ENCODE measurements around the gene TSHZ2. TPM values are rescaled to one million over a fixed set of nuclear protein-coding genes. Genes with fewer than 3 reads are reported as not detected.
"Not testable (repeated sequence)": the region's sequence is repeated elsewhere in the genome, so short reads cannot be mapped to it uniquely, and the experiment has no call there.

Gene TSHZ2
- total RNA-seq, 1 donor from 2014 or later, result 19.8 TPM

- intact Hi-C loops (cut with micrococcal nuclease), result no loop called here
- Mint-ChIP-seq H3K9me3 (peaks cover 15% of the 10 kb centered on the region), H3K36me3 (ENCODE audit: low read depth) (peaks cover 7% of the 10 kb centered on the region), H3K4me3 (ENCODE audit: low read depth) (no peak overlapping the region), H3K27me3 (ENCODE audit: low read depth) (no peaks in the 10 kb centered on the region), H3K4me1 (ENCODE audit: low read depth) (peaks cover 4% of the 10 kb centered on the region), H3K27ac (no peak overlapping the region)
- DNase-seq (ENCODE audit: low spot score), result no peak
Measured at GRCh38 chr20:53352727-53353440, 380.7 kb downstream of the TSHZ2 start.

- intact Hi-C loops (cut with micrococcal nuclease), result no loop called here
- Mint-ChIP-seq H3K4me3 (ENCODE audit: low read depth) (no peak overlapping the region), H3K9me3 (peaks cover 15% of the 10 kb centered on the region), H3K27me3 (ENCODE audit: low read depth) (no peaks in the 10 kb centered on the region), H3K27ac (no peak overlapping the region), H3K4me1 (ENCODE audit: low read depth) (peaks cover 4% of the 10 kb centered on the region), H3K36me3 (ENCODE audit: low read depth) (peaks cover 7% of the 10 kb centered on the region)
- no peak for DNase-seq (ENCODE audit: low spot score)
Measured at GRCh38 chr20:53354314-53354713, 382.2 kb downstream of the TSHZ2 start.

- H3K27ac Mint-ChIP-seq, result no peak overlapping the region
- H3K4me1 Mint-ChIP-seq (ENCODE audit: low read depth), result peaks cover 4% of the 10 kb centered on the region
- peaks cover 4% of the 10 kb centered on the region for H3K36me3 Mint-ChIP-seq (ENCODE audit: low read depth)
- no peak overlapping the region for H3K4me3 Mint-ChIP-seq (ENCODE audit: low read depth)
- H3K9me3 Mint-ChIP-seq, result peaks cover 15% of the 10 kb centered on the region
- H3K27me3 Mint-ChIP-seq (ENCODE audit: low read depth), result no peaks in the 10 kb centered on the region
- no peak for DNase-seq (ENCODE audit: low spot score)
- intact Hi-C loops (cut with micrococcal nuclease), result no loop called here
Measured at GRCh38 chr20:53355790-53356189, 383.6 kb downstream of the TSHZ2 start.

GRCh38 chr20:53359425-53359824 lies 387.3 kb downstream of the TSHZ2 start:
- Mint-ChIP-seq H3K27ac (no peak overlapping the region), H3K4me1 (ENCODE audit: low read depth) (no peaks in the 10 kb centered on the region), H3K9me3 (peaks cover 15% of the 10 kb centered on the region), H3K4me3 (ENCODE audit: low read depth) (no peak overlapping the region), H3K36me3 (ENCODE audit: low read depth) (peaks cover 4% of the 10 kb centered on the region), H3K27me3 (ENCODE audit: low read depth) (no peaks in the 10 kb centered on the region)
- intact Hi-C loops (cut with micrococcal nuclease), result no loop called here
- DNase-seq (ENCODE audit: low spot score), result no peak

GRCh38 chr20:53360852-53361251 lies 388.7 kb downstream of the TSHZ2 start:
- no peak for DNase-seq (ENCODE audit: low spot score)
- H3K27ac Mint-ChIP-seq, result no peak overlapping the region
- H3K4me3 Mint-ChIP-seq (ENCODE audit: low read depth), result no peak overlapping the region
- H3K27me3 Mint-ChIP-seq (ENCODE audit: low read depth), result no peaks in the 10 kb centered on the region
- H3K4me1 Mint-ChIP-seq (ENCODE audit: low read depth), result no peaks in the 10 kb centered on the region
- H3K36me3 Mint-ChIP-seq (ENCODE audit: low read depth), result peaks cover under 1% of the 10 kb centered on the region
- intact Hi-C loops (cut with micrococcal nuclease), result no loop called here
- peaks cover 7% of the 10 kb centered on the region for H3K9me3 Mint-ChIP-seq

DNA sequence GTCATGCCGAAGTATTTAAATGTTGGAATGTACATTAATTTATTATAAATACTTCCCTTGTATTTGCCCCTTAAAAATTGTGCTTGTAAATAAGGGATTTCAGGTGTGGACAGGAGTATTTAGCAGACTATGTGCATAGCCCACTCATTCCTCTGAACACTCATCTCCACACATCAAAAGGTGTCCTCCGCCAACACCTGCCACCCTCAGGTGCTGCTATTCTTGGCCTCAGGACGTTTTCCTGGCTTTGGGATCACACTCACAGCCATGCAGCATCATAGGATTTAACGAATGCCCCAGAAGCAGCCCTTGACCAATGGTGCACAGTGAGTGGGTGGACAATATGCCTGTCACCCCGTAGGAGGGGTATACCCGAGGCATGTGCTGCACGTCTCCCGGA lies 390.6 kb downstream of the TSHZ2 start:
- H3K4me3 Mint-ChIP-seq (ENCODE audit: low read depth), result no peak overlapping the region
- no peaks in the 10 kb centered on the region for H3K9me3 Mint-ChIP-seq
- no peak for DNase-seq (ENCODE audit: low spot score)
- no peaks in the 10 kb centered on the region for H3K27me3 Mint-ChIP-seq (ENCODE audit: low read depth)
- no peaks in the 10 kb centered on the region for H3K36me3 Mint-ChIP-seq (ENCODE audit: low read depth)
- intact Hi-C loops (cut with micrococcal nuclease), result no loop called here
- H3K27ac Mint-ChIP-seq, result no peak overlapping the region
- no peaks in the 10 kb centered on the region for H3K4me1 Mint-ChIP-seq (ENCODE audit: low read depth)

DNA sequence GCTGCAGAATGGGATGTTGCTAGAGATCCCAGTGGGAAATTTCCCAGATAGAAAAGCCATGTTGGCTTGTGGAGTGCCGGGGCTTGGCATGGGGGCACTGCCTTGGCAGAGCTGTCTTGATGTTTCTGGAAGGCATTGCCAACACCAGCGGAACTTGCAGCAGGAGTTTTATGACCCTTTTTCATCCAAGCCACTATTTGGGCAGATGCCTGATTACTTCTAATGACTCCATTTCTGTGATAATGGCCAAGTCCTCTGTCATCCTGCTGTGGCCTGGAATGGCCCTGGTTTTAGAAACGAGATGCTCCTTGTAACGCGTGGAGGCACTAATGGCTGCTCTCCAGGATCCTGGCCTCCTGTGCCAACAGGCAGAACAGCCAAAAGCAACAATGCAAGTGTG lies 392.5 kb downstream of the TSHZ2 start:
- no peaks in the 10 kb centered on the region for H3K9me3 Mint-ChIP-seq
- intact Hi-C loops (cut with micrococcal nuclease), result no loop called here
- no peaks in the 10 kb centered on the region for H3K4me1 Mint-ChIP-seq (ENCODE audit: low read depth)
- H3K4me3 Mint-ChIP-seq (ENCODE audit: low read depth), result no peak overlapping the region
- H3K36me3 Mint-ChIP-seq (ENCODE audit: low read depth), result no peaks in the 10 kb centered on the region
- H3K27ac Mint-ChIP-seq, result no peak overlapping the region
- no peak for DNase-seq (ENCODE audit: low spot score)
- H3K27me3 Mint-ChIP-seq (ENCODE audit: low read depth), result no peaks in the 10 kb centered on the region

DNA sequence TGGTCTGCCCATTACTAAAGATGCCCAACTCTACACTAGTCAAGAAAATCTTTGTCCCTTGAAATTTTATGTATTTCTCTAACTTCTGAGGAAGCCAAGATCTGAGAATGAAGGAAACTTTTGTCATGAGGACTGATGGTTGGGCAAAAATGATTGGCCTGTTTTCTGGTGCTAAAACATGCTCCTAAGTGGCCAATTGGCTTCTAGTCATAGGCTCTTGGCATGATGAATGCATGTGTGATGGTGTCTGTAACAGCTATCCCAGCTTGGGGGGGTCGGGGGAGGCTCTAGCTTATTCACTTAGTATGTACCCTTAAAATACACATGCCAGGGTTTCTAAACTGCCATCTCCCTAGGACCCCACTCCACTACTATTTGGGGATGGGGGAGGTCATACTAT lies 392.9 kb downstream of the TSHZ2 start:
- intact Hi-C loops (cut with micrococcal nuclease), result no loop called here
- no peaks in the 10 kb centered on the region for H3K36me3 Mint-ChIP-seq (ENCODE audit: low read depth)

DNA sequence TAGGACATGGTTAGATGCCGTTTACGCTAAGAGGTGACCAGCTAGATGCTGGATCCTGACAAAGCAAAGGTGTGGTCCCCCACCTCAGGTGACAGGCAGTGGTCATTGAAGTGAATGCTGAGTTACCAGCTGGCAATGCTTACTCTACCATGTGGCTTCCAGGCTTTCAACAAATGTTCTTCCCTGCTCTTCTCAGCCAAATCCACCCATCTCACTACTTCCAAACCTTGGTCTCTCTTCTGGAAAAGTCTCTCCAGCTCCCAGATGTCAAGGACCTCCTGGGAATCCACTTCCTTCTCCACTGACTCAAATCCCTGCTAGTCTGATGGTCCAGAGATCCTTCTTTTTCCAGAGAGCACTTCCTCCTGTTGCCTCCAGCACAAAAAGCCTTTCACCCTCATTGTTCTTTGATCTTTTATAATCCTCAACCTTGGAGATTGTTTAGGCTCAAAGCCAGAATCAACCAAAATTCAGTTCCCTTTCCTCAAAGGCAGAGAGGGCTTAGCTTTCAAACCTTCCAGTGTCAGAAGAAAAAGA lies 393.4 kb downstream of the TSHZ2 start:
- H3K27me3 Mint-ChIP-seq (ENCODE audit: low read depth), result no peaks in the 10 kb centered on the region
- no peaks in the 10 kb centered on the region for H3K9me3 Mint-ChIP-seq
- H3K36me3 Mint-ChIP-seq (ENCODE audit: low read depth), result no peaks in the 10 kb centered on the region
- H3K27ac Mint-ChIP-seq, result no peak overlapping the region
- intact Hi-C loops (cut with micrococcal nuclease), result no loop called here
- no peak overlapping the region for H3K4me3 Mint-ChIP-seq (ENCODE audit: low read depth)
- DNase-seq (ENCODE audit: low spot score), result no peak
- H3K4me1 Mint-ChIP-seq (ENCODE audit: low read depth), result peaks cover 2% of the 10 kb centered on the region

More for the DNA sequence above, 392.9 kb downstream of the TSHZ2 start:
- H3K27me3 Mint-ChIP-seq (ENCODE audit: low read depth), result no peaks in the 10 kb centered on the region
- no peak overlapping the region for H3K27ac Mint-ChIP-seq
- no peak for DNase-seq (ENCODE audit: low spot score)
- H3K9me3 Mint-ChIP-seq, result no peaks in the 10 kb centered on the region
- H3K4me3 Mint-ChIP-seq (ENCODE audit: low read depth), result no peak overlapping the region
- H3K4me1 Mint-ChIP-seq (ENCODE audit: low read depth), result no peaks in the 10 kb centered on the region

DNA sequence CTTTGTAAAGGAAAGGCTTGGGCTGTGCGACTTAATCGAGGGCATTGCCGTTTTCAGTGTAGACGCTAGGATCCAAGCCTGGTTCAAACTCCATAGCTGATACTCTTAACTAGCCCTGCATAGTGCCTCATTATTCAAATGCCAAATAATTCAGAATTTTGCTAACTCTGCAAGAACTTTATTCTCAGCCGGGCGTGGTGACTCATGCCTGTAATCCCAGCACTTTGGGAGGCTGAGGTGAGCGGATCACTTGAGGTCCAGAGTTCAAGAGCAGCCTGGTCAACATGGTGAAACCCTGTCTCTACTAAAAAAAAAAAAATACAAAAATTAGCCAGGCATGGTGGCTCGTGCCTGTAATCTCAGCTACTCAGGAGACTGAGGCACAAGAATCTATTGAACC lies 394.8 kb downstream of the TSHZ2 start:
- H3K27me3 Mint-ChIP-seq (ENCODE audit: low read depth); H3K4me1 Mint-ChIP-seq (ENCODE audit: low read depth); DNase-seq (ENCODE audit: low spot score); H3K9me3 Mint-ChIP-seq; H3K27ac Mint-ChIP-seq; intact Hi-C loops (cut with micrococcal nuclease); H3K4me3 Mint-ChIP-seq (ENCODE audit: low read depth); H3K36me3 Mint-ChIP-seq (ENCODE audit: low read depth): not testable (repeated sequence)

DNA sequence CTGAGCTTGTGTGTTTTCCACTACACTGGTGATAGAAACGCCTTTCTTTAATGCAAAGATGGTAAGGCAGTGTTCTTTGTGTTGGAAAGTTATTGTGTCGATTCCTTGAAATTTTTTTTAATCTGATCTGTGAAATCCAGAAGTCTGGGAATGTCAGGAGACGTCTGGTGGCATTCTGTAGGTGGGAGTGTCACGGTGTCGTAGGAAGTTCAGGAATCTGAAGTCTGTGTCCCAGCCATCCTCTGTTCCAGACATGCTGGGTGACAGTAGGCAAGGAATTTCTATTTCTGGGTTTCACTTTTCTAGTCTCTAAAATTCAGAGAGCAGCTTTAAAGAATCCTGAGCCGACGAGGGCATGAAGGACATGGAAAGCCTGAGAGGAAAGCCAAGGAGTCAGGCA lies 397.7 kb downstream of the TSHZ2 start:
- no peak overlapping the region for H3K4me3 Mint-ChIP-seq (ENCODE audit: low read depth)
- intact Hi-C loops (cut with micrococcal nuclease), result no loop called here
- H3K27ac Mint-ChIP-seq, result no peak overlapping the region
- no peaks in the 10 kb centered on the region for H3K27me3 Mint-ChIP-seq (ENCODE audit: low read depth)
- DNase-seq (ENCODE audit: low spot score), result no peak
- H3K4me1 Mint-ChIP-seq (ENCODE audit: low read depth), result peaks cover 2% of the 10 kb centered on the region
- no peaks in the 10 kb centered on the region for H3K9me3 Mint-ChIP-seq
- no peaks in the 10 kb centered on the region for H3K36me3 Mint-ChIP-seq (ENCODE audit: low read depth)

DNA sequence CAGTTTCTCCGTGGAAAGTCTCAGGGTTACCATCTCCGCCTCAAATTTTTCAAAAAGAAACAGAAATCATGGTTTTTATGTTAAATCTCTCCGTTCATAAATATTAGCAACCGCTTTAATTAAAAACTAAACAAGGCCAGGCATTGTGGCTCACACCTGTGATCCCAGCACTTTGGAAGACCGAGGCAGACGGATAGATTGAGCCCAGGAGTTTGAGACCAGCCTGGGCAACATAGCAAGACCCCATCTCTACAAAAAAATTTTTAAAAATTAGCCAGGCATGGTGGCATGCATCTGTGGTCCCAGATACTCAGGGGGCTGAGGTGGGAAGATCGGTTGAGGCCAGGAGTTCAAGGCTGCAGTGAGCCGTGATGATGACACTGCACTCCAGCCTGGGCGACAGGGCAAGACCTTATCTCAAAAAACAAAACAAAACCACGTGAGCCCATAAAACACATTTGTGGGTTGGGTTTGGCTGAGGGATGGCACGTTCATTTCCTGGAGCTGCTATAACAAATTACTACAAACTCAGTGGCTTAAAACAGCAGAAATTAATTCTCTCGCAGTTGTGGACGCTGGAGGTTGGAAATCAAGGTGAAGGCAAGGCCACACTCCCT lies 398.3 kb downstream of the TSHZ2 start:
- H3K36me3 Mint-ChIP-seq (ENCODE audit: low read depth), result no peaks in the 10 kb centered on the region
- intact Hi-C loops (cut with micrococcal nuclease), result no loop called here

DNA sequence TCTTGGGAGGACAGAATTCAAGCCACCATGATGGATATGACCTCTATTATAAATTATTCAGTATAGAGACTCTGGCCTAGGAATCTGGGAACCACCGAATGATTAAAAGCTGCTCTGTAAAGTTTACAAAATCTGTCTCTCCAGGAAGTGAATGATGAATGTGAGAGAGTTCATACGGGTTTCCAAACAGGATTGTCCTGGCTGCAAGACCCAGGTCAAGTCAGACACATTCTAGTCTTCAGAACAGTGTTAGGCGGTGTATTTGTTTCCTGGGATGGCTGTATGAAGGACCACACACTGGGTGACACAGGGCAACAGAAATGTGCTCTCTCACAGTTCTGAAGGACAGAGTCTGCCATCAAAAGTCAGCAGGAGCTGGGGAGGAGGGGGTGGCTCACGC lies 399.1 kb downstream of the TSHZ2 start:
- no peaks in the 10 kb centered on the region for H3K27me3 Mint-ChIP-seq (ENCODE audit: low read depth)
- H3K4me3 Mint-ChIP-seq (ENCODE audit: low read depth), result no peak overlapping the region
- no peaks in the 10 kb centered on the region for H3K36me3 Mint-ChIP-seq (ENCODE audit: low read depth)
- H3K27ac Mint-ChIP-seq, result no peak overlapping the region
- intact Hi-C loops (cut with micrococcal nuclease), result no loop called here
- no peak for DNase-seq (ENCODE audit: low spot score)
- no peaks in the 10 kb centered on the region for H3K9me3 Mint-ChIP-seq
- H3K4me1 Mint-ChIP-seq (ENCODE audit: low read depth), result peaks cover 2% of the 10 kb centered on the region

More for the DNA sequence above, 398.3 kb downstream of the TSHZ2 start:
- Mint-ChIP-seq H3K4me3 (ENCODE audit: low read depth) (no peak overlapping the region), H3K27ac (no peak overlapping the region), H3K9me3 (no peaks in the 10 kb centered on the region), H3K27me3 (ENCODE audit: low read depth) (no peaks in the 10 kb centered on the region), H3K4me1 (ENCODE audit: low read depth) (peaks cover 2% of the 10 kb centered on the region)
- DNase-seq (ENCODE audit: low spot score), result no peak

Data from activated T-helper 2 cell treated with anti-CD3 and anti-CD28 coated beads, Interferon-gamma antibody, Interleukin-2, Interleukin-4, amounts not matched to agents 10 μg/mL and 5 μg/mL and 100 μg/mL, durations not matched to agents 14 hours and 24 hours and 36 hours (primary cell).